Lung (tissue), 12 donors: Measurements from ENCODE around the gene ZFY. TPM values are rescaled to one million over a fixed set of nuclear protein-coding genes. Genes with fewer than 3 reads are reported as not detected.
"Not testable (repeated sequence)": the region's sequence is repeated elsewhere in the genome, so short reads cannot be mapped to it uniquely, and the experiment has no call there.

Experiments
- ATAC-seq: fragments of 200-7000 bp; cut with Tn5 transposase; one replicate; pipeline ENCODE4 v1.9.1; 2020; ENCODE audit warnings: moderate number of reproducible peaks; ENCODE audit not compliant: insufficient read depth, low FRiP score
- DNase-seq, 3 donors: peaks; one replicate each; pipeline ENCODE4 v3.0.0-alpha.2; 2013 to 2017
- H3K27ac ChIP-seq, 2 donors: one replicate each; pipeline ENCODE4 v1.5.1; 2013; ENCODE audit warnings: mild to moderate bottlenecking in 2 of 2, moderate library complexity in 2 of 2, control low read depth in 1 of 2, inconsistent platforms in 1 of 2, low read depth in 1 of 2, low read length in 1 of 2
- H3K27me3 ChIP-seq, 3 donors: one replicate each; pipeline ENCODE4 v1.5.1; 2013; ENCODE audit warnings: low read length in 2 of 3; ENCODE audit not compliant: control insufficient read depth in 3 of 3, insufficient read depth in 3 of 3
- H3K36me3 ChIP-seq, 4 donors: one replicate each; pipeline ENCODE4 v1.5.1; 2013; ENCODE audit warnings: low read length in 4 of 4, mild to moderate bottlenecking in 1 of 4, moderate library complexity in 1 of 4; ENCODE audit not compliant: control insufficient read depth in 4 of 4, insufficient read depth in 4 of 4
- H3K4me1 ChIP-seq, 5 donors: one replicate each; pipeline ENCODE4 v1.5.1; 2013; ENCODE audit warnings: low read length in 5 of 5, mild to moderate bottlenecking in 2 of 5, moderate library complexity in 1 of 5; ENCODE audit not compliant: control insufficient read depth in 5 of 5, insufficient read depth in 5 of 5
- H3K4me3 ChIP-seq: one replicate; pipeline ENCODE4 v1.5.1; 2013; ENCODE audit warnings: mild to moderate bottlenecking, control low read depth, moderate library complexity
- H3K9ac ChIP-seq, 2 donors: one replicate each; pipeline ENCODE4 v1.5.1; 2013; ENCODE audit warnings: low read length in 2 of 2, control low read depth in 1 of 2; ENCODE audit not compliant: insufficient read depth in 1 of 2
- H3K9me3 ChIP-seq, 4 donors: one replicate each; pipeline ENCODE4 v1.5.1; 2013; ENCODE audit warnings: low read length in 3 of 4, mild to moderate bottlenecking in 1 of 4, moderate library complexity in 1 of 4; ENCODE audit not compliant: control insufficient read depth in 4 of 4, insufficient read depth in 3 of 4
- WGBS, 2 donors: extraction: QIAGEN DNeasy Blood & Tissue Kit; methylation state at CpG; one replicate each; pipeline ENCODE4 v1.1.7; 2013; 5-methylcytosine and 5-hydroxymethylcytosine counted together
- polyA plus RNA-seq, 2 donors: library from polyadenylated mRNA; stranded (reverse); fragments of 200-250 nt; gene quantifications; one replicate each; pipeline ENCODE4 v1.2.1, GENCODE V29; 2013
- total RNA-seq, 2 donors: library from RNA; depleted of rRNA in 1 of 2; stranded (reverse); fragments of >200 nt in 1 of 2; gene quantifications; one replicate each; pipeline ENCODE4 v1.2.1, GENCODE V29; 2014 to 2021
- TF ChIP-seq, protein P1 (sequence below): IDR thresholded peaks from 2 replicates; pipeline ENCODE4 v1.5.1; 2012; ENCODE audit warnings: mild to moderate bottlenecking; ENCODE audit errors: control extremely low read depth, extremely low read depth
- donor health status: control.
- donor health status: control.
- donor health status: Bipolar disorder and iron deficiency.
- donor health status: healthy.
- donor health status: DM: yes; HTN: yes; CAD: no.

ZFY gene
- total and polyA plus RNA-seq, 4 donors = 4.4 TPM; not detected in 3

DNA sequence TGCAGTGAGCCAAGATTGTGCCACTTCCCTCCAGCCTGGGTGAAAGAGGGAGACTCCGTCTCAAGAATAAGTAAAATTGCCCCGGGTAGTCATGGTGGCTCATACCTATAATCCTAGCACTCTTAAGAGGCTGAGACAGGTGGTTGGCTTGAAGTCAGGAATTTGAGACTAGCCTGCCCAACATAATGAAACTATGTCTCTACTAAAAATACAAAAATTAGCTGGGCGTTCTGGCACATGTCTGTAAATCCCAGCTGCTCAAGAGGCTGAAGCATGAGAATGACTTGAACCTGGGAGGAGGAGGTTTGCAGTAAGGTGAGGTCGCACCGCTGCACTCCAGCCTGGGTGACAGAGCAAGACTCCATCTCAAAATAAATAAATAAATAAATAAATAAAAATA, 49.3 kb downstream of the ZFY start:
- DNase-seq (no peak), ATAC-seq (no peak)
- WGBS, 2 donors = 92% methylated on average over 5 of the region's 5 CpGs; no CpG with 5 or more reads in 1 of the 2 donors
- no peaks in the 10 kb centered on the region for H3K27me3 ChIP-seq
- H3K36me3 ChIP-seq = no peaks in the 10 kb centered on the region
- H3K27ac ChIP-seq = no peak overlapping the region
- H3K4me1 ChIP-seq = no peaks in the 10 kb centered on the region
- H3K4me3 ChIP-seq = no peak overlapping the region
- TF ChIP-seq, protein P1, sequence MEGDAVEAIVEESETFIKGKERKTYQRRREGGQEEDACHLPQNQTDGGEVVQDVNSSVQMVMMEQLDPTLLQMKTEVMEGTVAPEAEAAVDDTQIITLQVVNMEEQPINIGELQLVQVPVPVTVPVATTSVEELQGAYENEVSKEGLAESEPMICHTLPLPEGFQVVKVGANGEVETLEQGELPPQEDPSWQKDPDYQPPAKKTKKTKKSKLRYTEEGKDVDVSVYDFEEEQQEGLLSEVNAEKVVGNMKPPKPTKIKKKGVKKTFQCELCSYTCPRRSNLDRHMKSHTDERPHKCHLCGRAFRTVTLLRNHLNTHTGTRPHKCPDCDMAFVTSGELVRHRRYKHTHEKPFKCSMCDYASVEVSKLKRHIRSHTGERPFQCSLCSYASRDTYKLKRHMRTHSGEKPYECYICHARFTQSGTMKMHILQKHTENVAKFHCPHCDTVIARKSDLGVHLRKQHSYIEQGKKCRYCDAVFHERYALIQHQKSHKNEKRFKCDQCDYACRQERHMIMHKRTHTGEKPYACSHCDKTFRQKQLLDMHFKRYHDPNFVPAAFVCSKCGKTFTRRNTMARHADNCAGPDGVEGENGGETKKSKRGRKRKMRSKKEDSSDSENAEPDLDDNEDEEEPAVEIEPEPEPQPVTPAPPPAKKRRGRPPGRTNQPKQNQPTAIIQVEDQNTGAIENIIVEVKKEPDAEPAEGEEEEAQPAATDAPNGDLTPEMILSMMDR = no peak
- H3K9me3 ChIP-seq = no peaks in the 10 kb centered on the region
- no peak overlapping the region for H3K9ac ChIP-seq

DNA sequence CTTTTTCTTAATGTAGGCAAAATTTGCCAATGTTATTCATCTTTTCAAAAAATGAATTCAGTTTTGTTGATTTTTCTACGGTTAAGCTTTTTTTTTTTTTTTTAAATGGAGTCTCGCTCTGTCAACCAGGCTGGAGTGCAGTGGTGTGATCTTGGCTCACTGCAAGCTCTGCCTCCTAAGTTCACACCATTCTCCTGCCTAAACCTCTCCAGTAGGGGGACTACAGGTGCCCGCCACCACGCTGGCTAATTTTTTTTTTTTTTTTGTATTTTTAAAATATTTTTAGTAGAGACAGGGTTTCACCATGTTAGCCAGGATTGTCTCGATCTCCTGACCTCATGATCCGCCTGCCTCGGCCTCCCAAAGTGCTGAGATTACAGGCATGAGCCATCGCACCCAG, 52.0 kb downstream of the ZFY start:
- WGBS, 2 donors = 98% methylated on average over 8 of the region's 8 CpGs; no CpG with 5 or more reads in 1 of the 2 donors
- H3K27me3 ChIP-seq = not testable (repeated sequence)

GRCh38 chrY:2997369-2997768, 62.2 kb downstream of the ZFY start:
- ATAC-seq, H3K4me1 ChIP-seq, H3K9me3 ChIP-seq, DNase-seq, H3K36me3 ChIP-seq, H3K27me3 ChIP-seq, H3K4me3 ChIP-seq, H3K27ac ChIP-seq, H3K9ac ChIP-seq: not testable (repeated sequence)
- WGBS, 2 donors = 98% methylated on average over 10 of the region's 14 CpGs; no CpG with 5 or more reads in 1 of the 2 donors

More for the DNA sequence above, 52.0 kb downstream of the ZFY start:
- not testable (repeated sequence) for DNase-seq, H3K4me1 ChIP-seq, H3K36me3 ChIP-seq, ATAC-seq, H3K4me3 ChIP-seq, H3K9me3 ChIP-seq, H3K9ac ChIP-seq, H3K27ac ChIP-seq

GRCh38 chrY:3002190-3002589, 67.0 kb downstream of the ZFY start:
- no peak overlapping the region for H3K4me3 ChIP-seq
- no peaks in the 10 kb centered on the region for H3K9me3 ChIP-seq
- ATAC-seq = no peak
- peaks cover 0 to 4% (median 0%) of the 10 kb centered on the region in 5 donors for H3K4me1 ChIP-seq
- TF ChIP-seq, protein P1 = no peak
- no peak overlapping the region for H3K9ac ChIP-seq
- no peaks in the 10 kb centered on the region for H3K27me3 ChIP-seq
- no peaks in the 10 kb centered on the region for H3K36me3 ChIP-seq
- no peak overlapping the region for H3K27ac ChIP-seq
- no peak for DNase-seq
